GM06990 (cell line): Measurements from ENCODE around the gene FAM177B.

Experiments used
- DNase-seq: peaks from one replicate; pipeline ENCODE4 v3.0.0-alpha.2; 2011; ENCODE audit not compliant: insufficient read length; ENCODE audit errors: extremely low read depth
- H3K27me3 ChIP-seq: replicated peaks from 2 replicates; pipeline ENCODE4 v1.6.0; 2011; ENCODE audit warnings: low read length; ENCODE audit not compliant: control insufficient read depth, insufficient read depth
- H3K36me3 ChIP-seq: 2 replicates; pipeline ENCODE4 v1.5.1; 2011; ENCODE audit warnings: low read length; ENCODE audit not compliant: control insufficient read depth, insufficient read depth
- H3K4me3 ChIP-seq: replicated peaks from 2 replicates; pipeline ENCODE4 v1.5.1; 2011; ENCODE audit warnings: low read depth, mild to moderate bottlenecking, control low read depth, low read length
- CTCF ChIP-seq: IDR thresholded peaks from 2 replicates; pipeline ENCODE4 v1.5.1; 2011; ENCODE audit warnings: low read length, control low read depth, mild to moderate bottlenecking, inconsistent platforms; ENCODE audit not compliant: insufficient read depth, poor library complexity, severe bottlenecking

Gene FAM177B

GRCh38 chr1:222749927-222750326 is 12.9 kb downstream of the FAM177B start:
- TF ChIP-seq CTCF, result no peak
- no peaks in the 10 kb centered on the region for H3K36me3 ChIP-seq
- no peaks in the 10 kb centered on the region for H3K27me3 ChIP-seq
- no peak for DNase-seq
- no peak overlapping the region for H3K4me3 ChIP-seq

- no peak overlapping the region for H3K4me3 ChIP-seq
- H3K27me3 ChIP-seq, result no peaks in the 10 kb centered on the region
- no peak for TF ChIP-seq CTCF
- no peak for DNase-seq
- H3K36me3 ChIP-seq, result no peaks in the 10 kb centered on the region
These were observed 13.6 kb downstream of the FAM177B start for GRCh38 chr1:222750651-222751050.

GRCh38 chr1:222751255-222751654 is 14.3 kb downstream of the FAM177B start:
- Histone ChIP-seq H3K36me3 (no peaks in the 10 kb centered on the region), H3K4me3 (no peak overlapping the region), H3K27me3 (no peaks in the 10 kb centered on the region)
- no peak for DNase-seq
- TF ChIP-seq CTCF, result no peak

GRCh38 chr1:222754366-222755139 is 17.6 kb downstream of the FAM177B start:
- H3K4me3 ChIP-seq, result no peak overlapping the region
- no peaks in the 10 kb centered on the region for H3K36me3 ChIP-seq
- H3K27me3 ChIP-seq, result no peaks in the 10 kb centered on the region
- no peak for TF ChIP-seq CTCF
- no peak for DNase-seq

GRCh38 chr1:222757646-222758268 is 20.8 kb downstream of the FAM177B start:
- TF ChIP-seq CTCF, result no peak
- Histone ChIP-seq H3K36me3 (no peaks in the 10 kb centered on the region), H3K27me3 (no peaks in the 10 kb centered on the region), H3K4me3 (no peak overlapping the region)
- DNase-seq, result no peak
